ENCODE data around the gene NFIL3.
A peak's percentile ranks its signal among the peaks of the same experiment; 100 is the strongest.
"Not testable (repeated sequence)": the region's sequence is repeated elsewhere in the genome, so short reads cannot be mapped to it uniquely, and the experiment has no call there.

Gene NFIL3, protein sequence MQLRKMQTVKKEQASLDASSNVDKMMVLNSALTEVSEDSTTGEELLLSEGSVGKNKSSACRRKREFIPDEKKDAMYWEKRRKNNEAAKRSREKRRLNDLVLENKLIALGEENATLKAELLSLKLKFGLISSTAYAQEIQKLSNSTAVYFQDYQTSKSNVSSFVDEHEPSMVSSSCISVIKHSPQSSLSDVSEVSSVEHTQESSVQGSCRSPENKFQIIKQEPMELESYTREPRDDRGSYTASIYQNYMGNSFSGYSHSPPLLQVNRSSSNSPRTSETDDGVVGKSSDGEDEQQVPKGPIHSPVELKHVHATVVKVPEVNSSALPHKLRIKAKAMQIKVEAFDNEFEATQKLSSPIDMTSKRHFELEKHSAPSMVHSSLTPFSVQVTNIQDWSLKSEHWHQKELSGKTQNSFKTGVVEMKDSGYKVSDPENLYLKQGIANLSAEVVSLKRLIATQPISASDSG

DNA sequence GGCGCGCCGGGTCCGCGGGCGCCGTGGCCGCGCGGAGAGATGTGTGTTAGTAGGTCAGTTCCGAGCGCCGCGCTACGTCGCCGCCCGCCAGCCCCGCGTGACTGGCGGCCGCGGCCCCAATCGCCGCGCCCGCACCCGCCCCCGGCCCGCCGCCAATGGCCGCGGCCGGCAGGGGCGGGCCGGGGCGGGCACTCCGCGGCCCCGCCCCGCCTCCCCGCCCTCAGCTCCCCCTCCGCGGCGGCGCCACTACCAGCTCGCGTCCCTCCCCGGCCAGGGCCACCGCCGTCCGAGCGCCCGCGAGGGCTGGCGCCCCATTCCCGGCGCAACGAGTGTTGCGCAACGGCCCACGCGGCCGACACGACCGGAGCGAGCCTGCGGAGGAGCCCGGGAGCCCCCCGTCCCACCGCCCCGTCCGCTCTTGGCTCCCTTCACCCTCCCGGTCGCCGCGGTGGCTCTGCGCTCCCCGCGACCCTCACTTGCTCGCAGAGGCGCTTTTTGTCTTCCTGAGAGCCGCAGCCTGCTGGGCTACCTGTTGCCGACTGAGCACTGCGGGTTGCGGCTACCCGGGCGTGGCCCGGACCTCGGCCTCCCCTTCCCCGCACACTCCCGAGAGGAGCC is at the start of gene NFIL3:
TSS of gene NFIL3 (minus strand) at position 48 of the 618 bp plus-strand sequence. CDS start 13,098 bp downstream, outside the sequence.
- H3K27ac ChIP-seq, result peak within 1 kb of the TSS; percentile 70 to 100 (median 94)
- peak within 1 kb of the TSS; percentile 74 to 94 (median 87) for H3K4me3 ChIP-seq

DNA sequence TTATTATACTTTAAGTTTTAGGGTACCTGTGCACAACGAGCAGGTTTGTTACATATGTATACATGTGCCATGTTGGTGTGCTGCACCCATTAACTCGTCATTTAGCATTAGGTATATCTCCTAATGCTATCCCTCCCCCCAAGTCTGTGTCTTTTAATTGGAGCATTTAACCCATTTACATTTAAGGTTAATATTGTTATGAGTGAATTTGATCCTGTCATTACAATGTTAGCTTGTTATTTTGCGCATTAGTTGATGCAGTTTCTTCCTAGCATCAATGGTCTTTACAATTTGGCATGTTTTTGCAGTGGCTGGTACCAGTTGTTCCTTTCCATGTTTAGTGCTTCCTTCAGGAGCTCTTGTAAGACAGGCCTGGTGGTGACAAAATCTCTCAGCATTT is 47.9 kb upstream of the NFIL3 start:
- H3K27ac ChIP-seq, H3K4me3 ChIP-seq: not testable (repeated sequence)

DNA sequence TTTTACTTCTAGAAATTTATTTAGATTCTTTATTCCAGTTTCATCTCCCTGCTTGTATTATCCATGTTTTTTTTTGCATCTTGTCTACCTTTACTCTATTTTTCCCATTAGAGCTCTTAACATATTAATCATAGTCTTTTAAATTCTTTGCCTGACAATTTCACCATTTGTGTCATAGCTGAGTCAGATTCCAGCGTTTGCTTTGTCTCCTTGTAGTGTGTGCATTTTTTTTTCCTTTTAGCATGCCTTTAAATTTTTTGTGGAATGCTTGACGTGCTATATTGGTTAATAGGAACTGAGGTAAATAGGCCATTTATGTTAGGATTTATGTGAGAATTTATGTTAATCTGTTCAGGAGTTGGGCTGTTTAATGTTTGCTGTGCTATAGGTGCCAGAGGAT is 41.8 kb upstream of the NFIL3 start:
- no peak overlapping the region for H3K4me3 ChIP-seq
- H3K27ac ChIP-seq, result no peak overlapping the region

DNA sequence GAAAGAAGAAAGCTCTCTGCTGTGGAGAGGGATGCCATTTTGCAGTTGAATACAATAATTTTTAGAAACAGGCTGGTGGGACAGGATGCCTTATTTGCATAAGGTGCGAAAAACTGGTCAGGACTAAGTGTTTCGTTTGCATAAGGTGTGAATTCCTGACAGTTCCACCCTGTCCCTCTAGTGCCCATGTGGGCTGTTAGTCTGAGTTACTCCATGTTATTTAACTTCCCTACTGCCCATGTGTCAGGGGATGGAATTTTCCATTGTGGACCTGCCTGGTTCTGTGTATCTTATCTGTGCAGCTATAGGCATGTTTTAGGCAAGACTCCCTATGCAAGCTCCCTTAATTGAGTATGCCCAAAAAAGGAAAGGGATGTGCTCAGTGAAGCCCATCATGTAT is 35.3 kb upstream of the NFIL3 start:
- H3K27ac ChIP-seq, result no peak overlapping the region

DNA sequence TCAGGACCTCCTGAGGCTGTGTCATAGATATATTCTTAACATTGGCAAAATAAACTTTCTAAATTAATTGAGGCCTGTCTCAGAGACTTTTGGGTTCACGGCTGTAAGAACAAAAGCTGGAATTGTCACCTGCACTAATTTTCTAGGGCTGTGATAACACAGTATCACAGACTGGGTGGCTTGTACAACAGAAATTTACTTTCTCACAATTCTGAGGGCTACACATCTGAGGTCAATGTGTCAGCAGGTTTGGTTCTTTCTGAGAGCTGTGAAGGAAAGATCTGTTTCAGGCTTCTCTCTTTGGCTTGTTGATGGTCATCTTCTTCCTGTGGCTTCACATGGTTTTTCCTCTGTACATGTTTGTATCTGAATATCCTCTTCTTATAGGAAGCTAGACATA is 29.2 kb upstream of the NFIL3 start:
- H3K27ac ChIP-seq, result no peak overlapping the region
- no peak overlapping the region for H3K4me3 ChIP-seq

More for the DNA sequence above, 35.3 kb upstream of the NFIL3 start:
- H3K4me3 ChIP-seq, result no peak overlapping the region

DNA sequence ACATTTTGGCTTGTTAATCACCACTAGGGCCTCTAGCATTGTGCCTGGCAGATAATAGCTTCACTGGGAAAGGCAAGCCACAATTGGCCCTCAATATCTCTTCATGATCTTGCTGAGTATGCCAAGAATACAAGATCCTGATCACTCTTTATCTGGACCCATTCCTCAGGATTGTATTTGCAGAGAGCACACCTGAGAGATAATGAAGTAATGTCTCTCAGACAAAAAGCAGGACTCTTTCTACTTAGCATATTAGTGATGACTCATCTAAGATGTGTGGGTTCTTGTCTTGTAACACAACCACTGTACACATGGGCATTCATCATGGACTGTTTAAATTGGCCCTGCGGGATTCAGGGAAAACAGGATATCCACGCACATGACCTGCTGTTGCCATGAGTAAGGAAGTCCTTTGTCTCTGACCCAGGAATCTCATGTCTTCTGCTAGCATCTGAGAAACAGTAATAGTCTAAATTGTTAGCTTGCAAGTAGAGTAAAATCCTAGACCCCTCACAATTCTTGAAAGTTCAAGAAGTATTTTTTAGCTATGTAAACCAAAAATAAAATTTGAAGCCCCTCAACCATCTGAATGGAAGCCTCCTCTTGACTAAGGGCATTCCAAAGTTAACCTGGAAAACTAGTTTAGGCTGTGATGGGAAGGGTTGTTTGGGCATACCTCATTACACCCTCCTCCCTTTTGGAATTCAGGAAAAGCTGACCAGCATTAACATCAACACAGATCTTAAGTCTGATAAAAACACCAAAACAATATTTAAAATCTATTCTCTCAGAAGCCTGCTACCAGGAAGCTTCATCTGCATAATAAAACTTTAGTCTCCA is 28.0 kb upstream of the NFIL3 start:
- Histone ChIP-seq H3K4me3 (no peak overlapping the region), H3K27ac (no peak overlapping the region)

DNA sequence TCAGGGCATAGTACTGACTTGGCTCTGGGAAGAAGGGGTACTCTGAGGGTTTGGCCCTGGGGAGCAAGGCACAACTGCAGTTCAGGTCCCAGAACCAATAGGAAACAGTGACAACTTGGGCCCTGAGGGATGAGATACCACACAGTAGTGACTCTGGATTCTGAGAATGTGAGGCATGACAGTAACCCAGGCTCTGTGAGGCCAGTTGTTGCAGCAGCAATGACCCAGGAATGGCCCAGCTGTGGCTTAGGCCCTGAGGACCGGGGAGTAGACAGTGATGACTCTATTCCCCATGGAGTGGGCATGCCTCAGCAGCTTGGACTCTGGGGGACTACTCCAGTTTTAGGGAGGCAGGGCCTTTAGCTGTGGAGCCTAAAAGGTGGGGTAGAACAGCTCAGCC is 21.5 kb upstream of the NFIL3 start:
- no peak overlapping the region for H3K4me3 ChIP-seq

DNA sequence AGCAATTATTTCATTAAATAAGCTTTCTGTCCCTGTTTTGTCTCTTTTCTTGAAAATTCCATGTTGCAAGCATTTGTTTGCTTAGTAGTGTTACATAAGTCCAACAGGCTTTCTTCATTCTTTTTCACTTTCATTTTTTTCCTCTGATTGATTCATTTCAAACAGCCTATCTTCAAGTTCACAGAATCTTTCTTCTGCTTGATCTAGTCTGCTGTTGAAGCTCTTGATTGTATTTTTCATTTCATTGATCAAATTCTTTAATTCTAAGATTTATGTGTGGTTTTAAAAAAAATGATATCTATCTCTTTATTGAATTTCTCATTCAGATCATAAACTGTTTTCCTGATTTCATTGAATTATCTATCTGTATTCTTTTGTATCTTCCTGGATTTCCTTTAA is 20.4 kb upstream of the NFIL3 start:
- Histone ChIP-seq H3K4me3 (no peak overlapping the region), H3K27ac (no peak overlapping the region)

More for the DNA sequence above, 21.5 kb upstream of the NFIL3 start:
- no peak overlapping the region for H3K27ac ChIP-seq

DNA sequence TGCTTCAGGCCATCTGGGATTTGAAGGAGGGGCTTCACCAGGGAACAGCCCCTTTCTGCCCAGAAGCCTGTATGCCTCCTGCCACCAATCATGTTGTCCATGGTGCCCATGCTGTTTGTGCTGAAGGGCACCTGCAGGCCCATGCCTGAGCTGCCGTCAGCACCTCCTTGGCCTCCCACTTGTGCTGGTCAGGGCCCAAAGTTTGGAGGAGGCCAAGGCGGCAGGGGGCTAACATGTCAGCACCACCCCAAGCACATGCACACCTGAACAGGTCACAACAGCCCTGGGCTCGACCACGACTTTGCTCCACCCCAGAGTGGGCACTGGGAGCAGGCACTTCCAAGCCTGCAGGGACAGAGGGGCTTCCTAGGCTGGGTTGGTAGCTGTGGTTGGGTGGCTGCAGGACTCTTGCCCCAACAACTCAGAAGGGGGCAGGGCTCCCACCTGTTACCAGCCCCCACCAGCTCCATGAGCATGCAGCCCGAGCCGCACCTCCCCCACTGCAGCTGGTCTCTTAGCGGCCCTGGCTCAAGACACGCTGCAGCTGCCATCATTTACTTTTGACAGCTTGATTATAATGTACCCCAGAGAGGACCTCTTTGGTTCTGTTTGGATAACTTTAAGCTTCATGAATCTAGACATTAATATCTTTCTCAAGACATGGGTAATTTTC is 19.8 kb upstream of the NFIL3 start:
- Histone ChIP-seq H3K4me3 (no peak overlapping the region), H3K27ac (no peak overlapping the region)

DNA sequence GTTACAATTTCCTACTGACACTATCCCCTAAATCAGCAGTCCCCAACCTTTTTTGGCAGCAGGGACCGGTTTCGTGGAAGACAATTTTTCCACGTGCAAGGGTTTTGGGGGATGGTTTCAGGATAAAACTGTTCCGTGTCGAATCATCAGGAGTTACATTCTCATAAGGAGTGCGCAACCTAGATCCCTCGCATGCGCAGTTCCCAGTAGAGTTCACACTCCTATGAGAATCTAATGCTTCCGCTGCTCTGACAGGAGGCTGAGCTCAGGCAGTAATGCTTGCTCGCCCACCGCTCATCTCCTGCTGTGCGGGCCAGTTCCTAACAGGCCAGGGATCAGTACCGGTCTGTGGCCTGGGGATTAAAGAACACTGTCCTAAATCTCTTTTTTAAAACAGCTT is 13.2 kb upstream of the NFIL3 start:
- Histone ChIP-seq H3K4me3 (no peak overlapping the region), H3K27ac (no peak overlapping the region)

DNA sequence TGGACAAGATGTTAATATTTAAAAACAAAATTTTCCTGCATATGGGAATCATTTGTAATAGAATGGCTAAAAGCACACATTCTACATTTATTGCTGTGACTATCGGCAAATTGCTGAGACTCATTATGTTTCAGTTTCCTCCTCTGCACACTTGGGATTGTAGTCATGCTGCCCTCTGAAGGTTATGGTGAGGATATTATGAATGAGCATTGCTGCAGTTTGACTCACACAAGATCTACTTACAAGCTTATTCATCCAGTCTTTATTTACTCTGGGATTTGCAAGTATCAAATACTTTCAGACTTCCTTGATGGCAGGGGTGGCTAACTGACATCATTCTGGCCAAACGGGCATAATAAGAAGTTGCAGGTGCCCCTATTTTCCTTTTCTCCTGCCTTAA is 9.5 kb upstream of the NFIL3 start:
- H3K4me3 ChIP-seq, result no peak overlapping the region
- H3K27ac ChIP-seq, result no peak overlapping the region

DNA sequence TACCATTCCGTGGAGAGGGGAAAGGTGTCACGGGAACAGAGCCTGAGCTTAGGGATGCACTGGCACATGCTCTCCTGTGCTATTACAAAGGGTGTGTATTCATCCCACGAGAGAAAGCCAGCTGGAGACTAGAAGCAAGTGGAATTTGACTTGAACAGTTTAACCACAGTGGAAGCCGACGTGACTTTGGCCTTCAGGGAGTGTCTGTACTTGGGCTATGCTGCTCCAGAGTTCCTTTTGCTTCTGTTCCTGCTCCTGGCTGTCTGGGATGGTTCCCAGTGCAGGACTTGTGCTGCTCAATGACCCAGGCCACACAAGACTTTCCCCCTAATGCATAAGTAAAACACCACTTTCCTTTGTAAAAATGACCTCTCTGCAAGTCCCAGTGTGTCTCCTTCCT is 7.9 kb upstream of the NFIL3 start:
- H3K4me3 ChIP-seq, result no peak overlapping the region
- no peak overlapping the region for H3K27ac ChIP-seq

DNA sequence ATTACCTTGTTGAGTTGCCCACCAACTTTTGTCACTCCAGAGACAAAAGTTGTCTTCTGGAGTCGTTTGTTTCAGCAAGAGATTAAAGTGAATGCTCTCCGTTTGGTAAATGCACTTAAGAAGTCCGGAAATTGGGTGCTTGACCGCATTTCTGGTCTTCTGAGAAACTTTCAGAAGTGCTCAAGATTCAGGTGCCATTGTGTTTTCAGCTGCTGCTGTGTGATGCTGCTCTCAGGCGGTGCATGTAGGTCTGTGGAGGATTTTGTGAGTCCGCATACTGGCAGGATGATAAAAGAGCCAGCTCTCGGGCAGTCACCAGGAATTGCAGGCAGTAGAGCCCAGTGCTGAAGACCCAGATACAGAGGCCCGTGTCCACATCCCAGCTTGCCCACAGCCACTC is 5.9 kb upstream of the NFIL3 start:
- H3K4me3 ChIP-seq, result no peak overlapping the region
- peak overlapping the region in 7 of 21 experiments; percentile 2 to 58 (median 34) for H3K27ac ChIP-seq

DNA sequence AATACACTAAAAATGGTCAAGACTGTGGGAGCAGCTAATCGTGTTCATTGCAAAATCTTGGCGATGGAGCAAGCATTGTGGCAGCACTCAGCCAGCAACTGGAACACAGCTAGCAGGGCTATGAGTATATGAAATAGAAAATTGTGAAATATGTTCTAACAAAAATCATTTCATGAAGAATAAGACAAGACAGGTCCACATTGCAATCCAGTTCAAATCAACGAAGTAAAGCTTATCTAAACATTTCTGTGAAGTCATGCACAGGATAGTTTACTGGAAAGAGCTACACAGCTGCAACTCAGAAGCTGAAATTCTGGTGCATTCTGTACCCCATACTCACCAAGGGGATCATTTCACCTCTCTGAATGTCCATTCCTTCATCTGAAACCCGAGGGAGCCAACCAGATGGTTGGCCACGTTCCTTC is 5.3 kb upstream of the NFIL3 start:
- no peak overlapping the region for H3K4me3 ChIP-seq
- peak overlapping the region in 10 of 21 experiments; percentile 2 to 75 (median 46) for H3K27ac ChIP-seq

DNA sequence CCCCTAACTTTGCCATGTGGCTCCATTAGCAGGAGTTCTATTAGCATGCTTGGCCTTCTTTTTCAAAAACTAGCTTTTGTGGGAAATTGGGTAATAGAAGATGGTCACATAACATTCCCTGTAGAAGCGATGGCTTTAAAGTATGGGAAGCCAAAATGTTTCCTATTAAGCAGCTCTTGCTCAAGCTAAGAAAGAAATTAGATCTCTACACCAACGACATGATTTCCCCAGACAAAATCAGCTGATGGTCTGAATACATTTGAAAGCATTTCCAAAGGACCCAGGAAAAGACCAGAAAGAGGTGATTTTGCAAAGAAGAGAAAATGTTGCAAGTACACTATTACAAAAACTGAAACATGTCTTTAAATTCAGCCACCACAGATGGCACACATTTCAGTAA is 4.8 kb upstream of the NFIL3 start:
- Histone ChIP-seq H3K27ac (peak overlapping the region in 14 of 21 experiments; percentile 7 to 78 (median 55)), H3K4me3 (no peak overlapping the region)

DNA sequence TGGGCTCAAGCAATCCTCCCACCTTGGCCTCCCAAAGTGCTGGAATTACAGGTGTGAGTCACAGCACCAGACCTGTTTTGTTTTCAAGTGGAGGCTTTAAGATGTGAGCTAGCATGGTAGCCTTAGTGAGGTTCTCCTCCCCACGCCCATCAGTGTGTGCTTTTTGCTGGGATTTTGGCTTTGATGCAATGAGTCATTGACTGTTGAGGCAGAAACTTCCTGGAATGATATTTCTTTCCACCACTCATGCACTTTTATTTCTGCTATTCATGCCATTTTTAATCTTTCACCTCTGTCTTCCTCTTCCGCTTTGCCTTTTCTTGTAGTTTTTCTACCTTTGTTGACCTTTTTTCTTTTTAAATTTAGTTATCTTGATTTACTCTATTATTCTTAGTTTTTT is 4.2 kb upstream of the NFIL3 start:
- H3K4me3 ChIP-seq, result no peak overlapping the region

DNA sequence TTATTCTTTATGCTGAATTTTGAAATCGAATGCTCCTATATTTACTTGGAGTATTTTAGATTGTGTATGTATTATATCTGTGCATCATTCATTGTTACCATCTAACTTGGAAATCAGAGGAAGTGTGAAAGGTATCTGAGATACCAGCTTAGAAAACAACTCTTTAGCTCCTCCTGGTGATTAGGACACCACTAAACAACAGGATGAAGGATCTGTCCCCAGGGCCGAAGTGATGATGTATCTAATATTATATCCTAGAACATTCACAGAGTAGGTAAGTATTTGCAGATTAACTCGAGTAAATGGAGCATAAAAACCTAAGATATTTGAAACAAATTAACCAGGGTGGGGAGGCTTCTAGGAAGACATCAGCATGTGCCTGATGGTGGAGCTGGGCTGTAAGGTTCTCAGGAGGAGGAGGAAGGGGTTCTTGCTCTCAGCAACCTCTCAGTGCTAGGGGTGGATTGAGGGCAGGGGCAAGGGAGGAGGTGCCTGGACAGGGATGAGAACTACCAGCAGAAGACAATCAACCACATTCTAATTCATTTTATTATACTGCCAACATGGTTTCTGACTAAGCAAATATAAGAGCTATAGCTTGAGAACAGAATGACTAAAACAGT is 2.6 kb upstream of the NFIL3 start:
- H3K27ac ChIP-seq, result peak overlapping the region in 4 of 21 experiments; percentile 10 to 100 (median 17)
- H3K4me3 ChIP-seq, result no peak overlapping the region

More for the DNA sequence above, 4.2 kb upstream of the NFIL3 start:
- H3K27ac ChIP-seq, result peak overlapping the region in 15 of 21 experiments; percentile 7 to 78 (median 54)

DNA sequence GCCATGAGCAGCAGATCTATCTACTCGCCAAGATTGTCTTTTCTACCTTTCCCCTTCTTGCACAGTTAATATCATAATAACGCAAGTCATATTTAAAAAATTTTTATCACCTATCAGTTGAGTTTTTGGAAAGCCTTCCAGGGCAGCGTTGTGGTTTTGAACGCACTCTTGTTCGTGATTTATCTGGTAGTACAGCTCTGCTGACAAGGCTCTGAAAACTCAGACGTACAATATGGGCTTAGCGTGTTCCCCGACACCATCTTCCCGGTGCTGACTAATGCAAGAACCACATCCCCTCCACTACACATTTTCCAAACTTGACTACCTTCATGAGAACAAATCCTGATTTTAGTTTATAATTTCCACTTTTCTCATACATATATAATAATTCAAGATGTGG is 1.6 kb upstream of the NFIL3 start:
- Histone ChIP-seq H3K27ac (peak overlapping the region in 14 of 21 experiments; percentile 84 to 100 (median 97)), H3K4me3 (peak overlapping the region in 4 of 7 experiments; percentile 76 to 92 (median 88))
